ENCODE data around the gene IMPDH1.

Gene IMPDH1

GRCh38 chr7:128417071-128417470 is 7.3 kb upstream of the IMPDH1 start:
- H3K27me3 ChIP-seq (ENCODE audit: control insufficient read depth in 1 of 2, insufficient read depth in 2 of 2, low read length in 2 of 2): no peaks in the 10 kb centered on the region
- no peak overlapping the region for H3K4me3 ChIP-seq (ENCODE audit: low read length in 2 of 2)
- no peaks in the 10 kb centered on the region for H3K36me3 ChIP-seq (ENCODE audit: control insufficient read depth in 2 of 2, insufficient read depth in 2 of 2, low read length in 2 of 2)
- H3K4me1 ChIP-seq (ENCODE audit: control insufficient read depth, insufficient read depth, low read length): no peaks in the 10 kb centered on the region
- H3K9me3 ChIP-seq (ENCODE audit: control insufficient read depth in 2 of 2, low read length in 2 of 2): no peaks in the 10 kb centered on the region
- no peak overlapping the region for H3K9ac ChIP-seq (ENCODE audit: low read length in 2 of 2)
- no peak overlapping the region for H3K27ac ChIP-seq (ENCODE audit: low read length)

GRCh38 chr7:128415217-128415785 is 5.5 kb upstream of the IMPDH1 start:
- H3K9me3 ChIP-seq (ENCODE audit: control insufficient read depth in 2 of 2, low read length in 2 of 2): no peaks in the 10 kb centered on the region
- no peak overlapping the region for H3K27ac ChIP-seq (ENCODE audit: low read length)
- no peaks in the 10 kb centered on the region for H3K4me1 ChIP-seq (ENCODE audit: control insufficient read depth, insufficient read depth, low read length)
- no peak overlapping the region for H3K9ac ChIP-seq (ENCODE audit: low read length in 2 of 2)
- H3K4me3 ChIP-seq (ENCODE audit: low read length in 2 of 2): no peak overlapping the region
- H3K36me3 ChIP-seq (ENCODE audit: control insufficient read depth in 2 of 2, insufficient read depth in 2 of 2, low read length in 2 of 2): no peaks in the 10 kb centered on the region
- no peaks in the 10 kb centered on the region for H3K27me3 ChIP-seq (ENCODE audit: control insufficient read depth in 1 of 2, insufficient read depth in 2 of 2, low read length in 2 of 2)

GRCh38 chr7:128410451-128410753 is 620 bp upstream of the IMPDH1 start:
- Histone ChIP-seq H3K9me3 (ENCODE audit: control insufficient read depth in 2 of 2, low read length in 2 of 2) (no peaks in the 10 kb centered on the region), H3K9ac (ENCODE audit: low read length in 2 of 2) (peak overlapping the region; percentile 72 to 96), H3K4me1 (ENCODE audit: control insufficient read depth, insufficient read depth, low read length) (peaks cover 27% of the 10 kb centered on the region), H3K27ac (ENCODE audit: low read length) (peak overlapping the region; percentile 92), H3K36me3 (ENCODE audit: control insufficient read depth in 2 of 2, insufficient read depth in 2 of 2, low read length in 2 of 2) (no peaks in the 10 kb centered on the region), H3K4me3 (ENCODE audit: low read length in 2 of 2) (peak overlapping the region; percentile 87 to 95), H3K27me3 (ENCODE audit: control insufficient read depth in 1 of 2, insufficient read depth in 2 of 2, low read length in 2 of 2) (no peaks in the 10 kb centered on the region)

GRCh38 chr7:128408709-128409595 is 830 bp downstream of the IMPDH1 start:
- H3K27me3 ChIP-seq (ENCODE audit: control insufficient read depth in 1 of 2, insufficient read depth in 2 of 2, low read length in 2 of 2): no peaks in the 10 kb centered on the region
- peak overlapping the region; percentile 72 to 80 for H3K9ac ChIP-seq (ENCODE audit: low read length in 2 of 2)
- H3K27ac ChIP-seq (ENCODE audit: low read length): peak overlapping the region; percentile 92
- H3K4me3 ChIP-seq (ENCODE audit: low read length in 2 of 2): peak overlapping the region; percentile 87 to 95
- H3K4me1 ChIP-seq (ENCODE audit: control insufficient read depth, insufficient read depth, low read length): peaks cover 41% of the 10 kb centered on the region
- H3K9me3 ChIP-seq (ENCODE audit: control insufficient read depth in 2 of 2, low read length in 2 of 2): no peaks in the 10 kb centered on the region
- no peaks in the 10 kb centered on the region for H3K36me3 ChIP-seq (ENCODE audit: control insufficient read depth in 2 of 2, insufficient read depth in 2 of 2, low read length in 2 of 2)

- H3K27ac ChIP-seq (ENCODE audit: low read length): peak overlapping the region; percentile 92
- H3K9ac ChIP-seq (ENCODE audit: low read length in 2 of 2): no peak overlapping the region
- no peaks in the 10 kb centered on the region for H3K9me3 ChIP-seq (ENCODE audit: control insufficient read depth in 2 of 2, low read length in 2 of 2)
- H3K27me3 ChIP-seq (ENCODE audit: control insufficient read depth in 1 of 2, insufficient read depth in 2 of 2, low read length in 2 of 2): no peaks in the 10 kb centered on the region
- H3K4me3 ChIP-seq (ENCODE audit: low read length in 2 of 2): peak overlapping the region in 1 of 2 donors; percentile 95
- H3K36me3 ChIP-seq (ENCODE audit: control insufficient read depth in 2 of 2, insufficient read depth in 2 of 2, low read length in 2 of 2): peaks cover 0 to 2% of the 10 kb centered on the region in 2 donors
- H3K4me1 ChIP-seq (ENCODE audit: control insufficient read depth, insufficient read depth, low read length): peaks cover 41% of the 10 kb centered on the region
These were observed 1.8 kb downstream of the IMPDH1 start for GRCh38 chr7:128407751-128408708.

GRCh38 chr7:128407233-128407589 is 2.6 kb downstream of the IMPDH1 start:
- Histone ChIP-seq H3K27me3 (ENCODE audit: control insufficient read depth in 1 of 2, insufficient read depth in 2 of 2, low read length in 2 of 2) (no peaks in the 10 kb centered on the region), H3K9me3 (ENCODE audit: control insufficient read depth in 2 of 2, low read length in 2 of 2) (no peaks in the 10 kb centered on the region), H3K27ac (ENCODE audit: low read length) (peak overlapping the region; percentile 41), H3K4me3 (ENCODE audit: low read length in 2 of 2) (no peak overlapping the region), H3K36me3 (ENCODE audit: control insufficient read depth in 2 of 2, insufficient read depth in 2 of 2, low read length in 2 of 2) (peaks cover 0 to 2% of the 10 kb centered on the region in 2 donors), H3K4me1 (ENCODE audit: control insufficient read depth, insufficient read depth, low read length) (peaks cover 41% of the 10 kb centered on the region), H3K9ac (ENCODE audit: low read length in 2 of 2) (no peak overlapping the region)

GRCh38 chr7:128406314-128407232 is 3.2 kb downstream of the IMPDH1 start:
- Histone ChIP-seq H3K27ac (ENCODE audit: low read length) (peak overlapping the region; percentile 41), H3K36me3 (ENCODE audit: control insufficient read depth in 2 of 2, insufficient read depth in 2 of 2, low read length in 2 of 2) (peaks cover 0 to 2% of the 10 kb centered on the region in 2 donors), H3K9me3 (ENCODE audit: control insufficient read depth in 2 of 2, low read length in 2 of 2) (no peaks in the 10 kb centered on the region), H3K27me3 (ENCODE audit: control insufficient read depth in 1 of 2, insufficient read depth in 2 of 2, low read length in 2 of 2) (no peaks in the 10 kb centered on the region), H3K4me1 (ENCODE audit: control insufficient read depth, insufficient read depth, low read length) (peaks cover 41% of the 10 kb centered on the region), H3K9ac (ENCODE audit: low read length in 2 of 2) (peak overlapping the region in 1 of 2 donors; percentile 38), H3K4me3 (ENCODE audit: low read length in 2 of 2) (peak overlapping the region in 1 of 2 donors; percentile 44)

GRCh38 chr7:128405471-128406313 is 4.1 kb downstream of the IMPDH1 start:
- no peaks in the 10 kb centered on the region for H3K9me3 ChIP-seq (ENCODE audit: control insufficient read depth in 2 of 2, low read length in 2 of 2)
- peak overlapping the region; percentile 47 to 76 for H3K4me3 ChIP-seq (ENCODE audit: low read length in 2 of 2)
- no peaks in the 10 kb centered on the region for H3K27me3 ChIP-seq (ENCODE audit: control insufficient read depth in 1 of 2, insufficient read depth in 2 of 2, low read length in 2 of 2)
- peaks cover 3 to 6% of the 10 kb centered on the region in 2 donors for H3K36me3 ChIP-seq (ENCODE audit: control insufficient read depth in 2 of 2, insufficient read depth in 2 of 2, low read length in 2 of 2)
- H3K4me1 ChIP-seq (ENCODE audit: control insufficient read depth, insufficient read depth, low read length): peaks cover 41% of the 10 kb centered on the region
- peak overlapping the region; percentile 32 to 76 for H3K9ac ChIP-seq (ENCODE audit: low read length in 2 of 2)
- H3K27ac ChIP-seq (ENCODE audit: low read length): no peak overlapping the region

- Histone ChIP-seq H3K27ac (ENCODE audit: low read length) (no peak overlapping the region), H3K36me3 (ENCODE audit: control insufficient read depth in 2 of 2, insufficient read depth in 2 of 2, low read length in 2 of 2) (peaks cover 5 to 12% of the 10 kb centered on the region in 2 donors), H3K9ac (ENCODE audit: low read length in 2 of 2) (peak overlapping the region; percentile 32 to 76), H3K9me3 (ENCODE audit: control insufficient read depth in 2 of 2, low read length in 2 of 2) (no peaks in the 10 kb centered on the region), H3K27me3 (ENCODE audit: control insufficient read depth in 1 of 2, insufficient read depth in 2 of 2, low read length in 2 of 2) (no peaks in the 10 kb centered on the region), H3K4me1 (ENCODE audit: control insufficient read depth, insufficient read depth, low read length) (peaks cover 39% of the 10 kb centered on the region), H3K4me3 (ENCODE audit: low read length in 2 of 2) (peak overlapping the region; percentile 47 to 76)
These were observed 4.8 kb downstream of the IMPDH1 start for GRCh38 chr7:128404886-128405470.
